Measurements from ENCODE around the gene ITPRIPL2. TPM values are rescaled to one million over a fixed set of nuclear protein-coding genes. Genes with fewer than 3 reads are reported as not detected.

ITPRIPL2 gene
- total RNA-seq, 1 experiment from 2014 or later = 17.8 TPM

DNA sequence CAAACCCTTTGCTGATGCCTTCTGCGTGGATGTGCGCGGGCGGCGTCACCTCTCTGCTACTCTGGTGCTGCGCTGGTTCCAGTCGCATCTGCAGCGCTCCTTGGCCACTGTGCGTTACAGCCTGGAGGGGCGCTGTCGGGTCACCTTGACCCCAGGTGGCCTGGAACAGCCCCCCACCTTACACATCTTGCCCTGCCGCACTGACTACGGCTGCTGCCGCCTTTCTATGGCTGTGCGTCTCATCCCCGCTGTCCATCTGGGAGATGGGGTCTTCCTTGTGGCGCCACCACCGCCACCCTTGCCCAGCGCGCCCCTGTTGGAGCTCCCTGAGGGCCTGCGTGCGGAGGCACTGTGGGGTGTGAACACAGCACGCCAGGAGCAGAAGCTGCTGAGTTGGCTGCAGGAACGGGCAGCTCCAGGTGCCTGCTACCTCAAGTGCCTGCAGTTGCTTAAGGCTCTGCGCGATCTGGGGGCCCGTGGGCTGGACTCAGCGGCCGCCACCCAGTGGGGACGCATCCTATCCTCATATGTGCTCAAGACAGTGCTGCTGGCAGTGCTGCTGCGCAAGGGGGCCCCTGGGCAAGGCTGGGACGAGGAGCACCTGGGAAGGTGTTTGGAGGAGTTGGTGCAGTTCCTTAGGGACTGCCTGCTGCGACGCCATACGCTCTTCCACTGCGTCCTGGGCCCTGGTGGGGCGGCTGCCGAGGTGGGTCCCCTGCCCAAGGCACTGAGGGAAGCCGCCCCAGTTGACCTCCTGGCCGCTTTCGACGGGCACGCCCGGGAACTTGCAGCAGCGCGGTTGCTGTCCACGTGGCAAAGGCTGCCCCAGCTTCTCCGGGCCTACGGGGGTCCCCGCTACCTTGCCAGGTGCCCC is 1.6 kb downstream of the ITPRIPL2 start:
- DNase-seq (ENCODE audit: low spot score) = no peak
- in situ Hi-C loops (cut with HindIII; ENCODE audit: low sequenced_read_pairs) = loop anchor here (5.0 kb wide), 1 partner anchor 143 kb away; no protein-coding TSS in a partner anchor

DNA sequence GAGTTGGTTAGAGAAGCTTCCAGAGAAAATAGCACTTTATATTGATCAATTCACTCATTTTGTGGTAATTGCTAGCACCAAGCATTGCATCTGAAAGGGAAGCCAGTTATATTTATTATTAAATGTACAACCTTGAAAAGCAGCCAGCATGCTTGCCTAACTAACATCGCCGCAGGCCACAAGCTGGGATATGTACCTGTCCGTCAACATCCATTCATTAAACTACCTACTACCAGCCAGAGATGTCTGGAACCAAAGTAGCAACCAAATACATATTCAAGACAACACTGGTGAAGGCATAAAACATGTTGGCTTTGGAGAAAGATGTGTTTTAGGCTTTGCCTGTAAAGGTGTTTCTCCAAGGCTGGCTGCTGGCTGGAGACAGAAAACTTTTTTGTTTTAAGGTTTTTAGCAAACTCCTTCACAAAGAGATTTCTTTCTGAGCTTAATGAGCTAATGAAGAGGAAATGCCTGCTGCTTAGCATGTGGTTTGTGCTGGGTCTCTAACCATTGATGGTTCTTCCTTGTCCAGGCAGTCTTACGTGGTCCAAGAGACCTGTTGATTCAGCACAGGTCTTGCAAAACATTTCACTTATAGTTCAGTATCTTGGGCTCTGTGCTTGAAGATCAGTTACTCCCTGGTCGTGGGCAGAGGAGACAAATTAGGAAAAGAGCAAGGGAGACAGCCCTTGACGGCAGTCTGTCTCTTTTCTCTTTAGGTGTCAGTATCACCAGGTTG is 3.1 kb downstream of the ITPRIPL2 start:
- no peak for DNase-seq (ENCODE audit: low spot score)
- in situ Hi-C loops (cut with HindIII; ENCODE audit: low sequenced_read_pairs) = loop anchor here (5.0 kb wide), 1 partner anchor 145 kb away; no protein-coding TSS in a partner anchor

DNA sequence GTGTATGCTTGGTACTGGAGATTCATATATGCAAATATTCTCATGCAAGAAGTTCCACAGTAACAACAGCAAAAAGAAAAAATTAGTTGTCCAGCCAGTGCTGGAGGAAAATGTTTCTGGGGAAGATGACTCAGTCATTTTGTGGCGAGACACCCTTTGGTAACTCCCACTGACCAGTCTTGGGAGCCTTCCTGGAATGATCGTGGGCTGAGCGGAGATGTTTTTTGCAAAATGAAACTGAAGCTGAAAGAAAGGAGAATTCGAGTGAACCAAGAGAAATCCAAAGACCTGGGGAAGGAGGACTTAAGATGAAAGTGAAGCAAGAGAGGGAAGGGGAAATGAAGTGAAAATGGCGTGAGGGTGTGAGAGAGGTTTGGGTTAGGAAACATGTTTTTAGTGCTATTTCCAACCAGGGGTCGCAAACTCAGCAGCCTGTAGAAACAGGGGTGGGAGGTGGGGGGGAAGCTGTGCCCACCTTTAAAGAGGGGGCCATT is 5.2 kb downstream of the ITPRIPL2 start:
- in situ Hi-C loops (cut with HindIII; ENCODE audit: low sequenced_read_pairs) = loop anchor here (5.0 kb wide), 1 partner anchor 147 kb away; no protein-coding TSS in a partner anchor
- DNase-seq (ENCODE audit: low spot score) = no peak

DNA sequence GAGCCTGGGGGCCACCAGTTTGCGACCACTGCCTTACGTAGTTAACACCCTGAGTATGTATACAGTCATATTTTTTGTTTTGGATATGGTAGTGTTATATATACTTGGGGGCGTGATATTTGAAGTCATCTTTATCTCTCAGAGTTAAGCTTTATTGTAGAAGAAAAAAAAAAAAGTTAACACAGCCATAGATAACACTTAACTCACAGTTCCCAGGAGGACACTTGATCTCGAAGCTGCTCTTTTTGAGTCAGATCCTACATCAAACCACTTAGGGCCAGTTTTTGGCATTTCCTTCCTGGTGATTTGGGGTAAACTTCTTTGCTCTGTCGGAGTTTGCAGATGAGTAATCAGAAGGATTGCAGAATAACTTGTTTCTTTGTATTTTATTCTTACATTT is 5.8 kb downstream of the ITPRIPL2 start:
- DNase-seq (ENCODE audit: low spot score) = no peak
- in situ Hi-C loops (cut with HindIII; ENCODE audit: low sequenced_read_pairs) = loop anchor here (5.0 kb wide), 1 partner anchor 147 kb away; no protein-coding TSS in a partner anchor

DNA sequence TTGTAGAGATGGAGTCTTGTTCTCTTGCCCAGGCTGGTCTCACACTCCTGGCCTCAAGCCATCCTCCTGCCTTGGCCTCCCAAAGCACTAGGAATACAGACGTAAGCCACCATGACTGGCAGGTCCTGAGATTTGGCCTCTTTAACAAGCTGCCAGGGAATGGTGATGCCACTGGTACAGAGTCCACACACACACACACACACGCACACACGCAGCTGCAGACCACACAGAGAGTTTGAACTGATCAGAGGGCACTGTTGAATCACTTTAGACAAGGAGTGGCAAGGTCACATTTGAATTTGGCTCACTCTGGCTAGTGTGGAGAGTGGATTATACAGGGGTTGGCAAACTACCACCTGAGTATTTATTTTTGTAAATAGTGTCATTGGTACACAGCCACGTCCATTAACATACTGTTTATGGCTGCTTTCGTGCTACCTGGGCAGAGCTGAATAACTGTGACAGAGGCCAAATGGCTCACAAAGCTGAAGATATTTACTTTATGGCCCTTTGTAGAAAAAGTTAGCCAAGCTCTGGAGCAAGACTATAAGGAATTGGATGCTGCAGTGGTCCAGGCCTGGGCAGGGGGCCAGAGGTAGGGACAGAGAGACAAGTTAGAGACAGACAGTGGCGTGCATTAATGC is 9.9 kb downstream of the ITPRIPL2 start:
- in situ Hi-C loops (cut with HindIII; ENCODE audit: low sequenced_read_pairs) = no loop called here
- DNase-seq (ENCODE audit: low spot score) = no peak

DNA sequence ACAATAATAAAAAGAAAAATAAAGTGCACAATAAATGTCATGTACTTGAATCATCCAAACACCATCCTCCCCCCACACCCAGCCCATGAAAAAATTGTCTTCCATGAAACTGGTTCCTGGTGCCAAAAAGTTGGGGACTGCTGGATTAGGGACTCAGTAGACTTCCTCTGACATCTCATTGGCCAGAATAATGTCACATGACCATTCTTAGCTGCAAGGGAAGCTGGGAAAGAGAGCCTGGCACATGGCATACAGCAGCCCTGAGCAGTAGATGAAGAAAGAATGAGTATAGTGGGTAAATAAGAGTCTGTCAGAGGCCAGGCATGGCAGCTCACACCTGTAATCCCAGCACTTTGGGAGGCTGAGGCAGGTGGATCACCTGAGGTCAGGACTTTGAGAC is 12.5 kb downstream of the ITPRIPL2 start:
- in situ Hi-C loops (cut with HindIII; ENCODE audit: low sequenced_read_pairs) = no loop called here
- no peak for DNase-seq (ENCODE audit: low spot score)

DNA sequence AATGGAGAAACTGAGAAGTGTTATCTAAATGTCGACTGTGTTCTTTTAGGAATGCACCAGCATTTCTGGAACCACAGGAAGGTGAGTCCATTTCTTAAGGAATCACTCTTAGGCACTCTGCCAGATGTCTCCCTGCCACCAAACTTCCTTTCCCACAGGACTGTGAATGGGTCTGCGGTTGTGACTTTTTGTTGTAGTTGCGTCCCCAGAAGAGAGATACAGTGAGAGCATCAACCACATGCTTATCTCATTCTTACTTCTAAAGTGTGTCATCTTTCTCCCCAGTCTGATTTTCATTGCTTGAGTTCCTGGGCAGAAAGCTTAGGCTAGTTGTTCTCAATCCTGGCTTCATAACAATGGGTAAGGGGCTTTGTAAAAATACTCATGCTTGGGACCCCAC is 13.4 kb downstream of the ITPRIPL2 start:
- in situ Hi-C loops (cut with HindIII; ENCODE audit: low sequenced_read_pairs) = no loop called here
- DNase-seq (ENCODE audit: low spot score) = no peak

DNA sequence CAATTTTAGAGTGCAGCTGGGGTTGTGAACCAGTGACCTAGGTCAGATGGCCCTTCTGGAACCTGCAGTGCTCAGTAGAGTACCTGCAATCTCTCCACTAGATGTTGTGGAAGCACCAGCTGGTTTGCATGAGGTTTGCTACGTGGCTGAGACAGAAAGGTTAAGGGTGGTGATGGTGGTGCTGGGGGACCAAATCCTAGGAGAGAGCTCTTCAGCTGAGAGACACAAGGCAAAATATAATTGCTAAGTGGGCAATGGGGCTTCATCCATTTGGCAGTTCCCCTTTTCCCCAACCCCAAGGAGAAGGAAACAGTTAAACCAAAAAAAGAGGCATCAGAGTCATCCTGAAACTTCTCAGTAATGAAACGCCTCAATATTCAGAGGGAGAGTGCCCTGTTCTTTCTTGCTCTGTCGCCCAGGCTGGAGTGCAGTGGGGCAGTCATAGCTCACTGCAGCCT is 13.9 kb downstream of the ITPRIPL2 start:
- in situ Hi-C loops (cut with HindIII; ENCODE audit: low sequenced_read_pairs) = no loop called here
- no peak for DNase-seq (ENCODE audit: low spot score)

DNA sequence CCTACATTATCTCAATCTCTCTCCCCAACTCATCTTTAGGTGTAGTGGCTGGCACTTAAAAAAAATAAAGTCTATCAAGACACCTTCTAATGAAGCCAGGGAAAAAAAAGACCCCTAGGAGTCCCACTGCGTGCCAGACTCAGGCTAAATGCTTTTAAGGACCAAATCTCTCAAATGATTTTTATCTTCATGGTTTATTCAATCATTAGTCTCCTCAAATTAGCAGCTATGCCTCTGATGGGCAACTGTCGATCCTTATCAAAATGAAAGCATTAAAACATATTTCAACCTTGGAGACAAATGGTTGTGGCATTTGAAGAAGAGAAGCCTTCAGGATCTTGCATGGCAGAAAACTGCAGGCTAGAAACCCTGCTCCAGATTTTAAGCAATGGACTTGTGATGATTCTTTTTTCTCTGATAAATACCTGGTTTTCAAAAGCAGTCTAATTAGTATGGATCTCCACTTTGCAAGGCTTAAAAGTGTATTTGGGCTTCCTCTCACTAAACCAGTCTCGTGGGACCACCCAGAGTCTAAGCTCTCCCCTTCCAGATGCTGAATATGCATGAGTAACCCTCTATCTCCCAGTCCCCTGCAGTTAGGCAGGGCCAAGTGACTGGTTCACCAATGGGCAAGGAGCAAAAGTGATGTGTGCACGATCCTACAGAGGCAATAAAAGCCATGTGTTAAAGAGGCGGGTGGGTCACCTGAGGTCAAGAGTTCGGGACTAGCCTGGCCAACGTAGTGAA is 14.9 kb downstream of the ITPRIPL2 start:
- DNase-seq (ENCODE audit: low spot score) = no peak
- in situ Hi-C loops (cut with HindIII; ENCODE audit: low sequenced_read_pairs) = no loop called here

DNA sequence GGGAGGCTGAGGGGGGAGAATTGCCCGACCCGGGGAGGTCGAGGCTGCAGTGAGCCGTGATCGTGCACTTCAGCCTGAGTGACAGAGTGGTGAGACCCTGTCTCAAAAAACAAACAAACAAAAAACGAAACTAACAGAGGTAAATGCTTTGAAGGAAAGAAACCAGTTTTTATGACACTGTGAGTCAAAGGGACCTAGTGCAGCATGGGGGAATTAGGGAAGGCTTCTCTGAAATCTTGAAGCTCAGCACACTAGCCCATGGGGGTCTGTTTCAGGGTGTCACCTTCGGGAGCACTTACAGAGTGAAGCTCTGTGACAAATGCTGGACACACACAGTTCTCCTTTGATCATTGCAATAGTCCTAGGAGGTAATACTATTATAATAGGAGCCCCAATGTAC is 16.6 kb downstream of the ITPRIPL2 start:
- DNase-seq (ENCODE audit: low spot score) = no peak
- in situ Hi-C loops (cut with HindIII; ENCODE audit: low sequenced_read_pairs) = no loop called here

DNA sequence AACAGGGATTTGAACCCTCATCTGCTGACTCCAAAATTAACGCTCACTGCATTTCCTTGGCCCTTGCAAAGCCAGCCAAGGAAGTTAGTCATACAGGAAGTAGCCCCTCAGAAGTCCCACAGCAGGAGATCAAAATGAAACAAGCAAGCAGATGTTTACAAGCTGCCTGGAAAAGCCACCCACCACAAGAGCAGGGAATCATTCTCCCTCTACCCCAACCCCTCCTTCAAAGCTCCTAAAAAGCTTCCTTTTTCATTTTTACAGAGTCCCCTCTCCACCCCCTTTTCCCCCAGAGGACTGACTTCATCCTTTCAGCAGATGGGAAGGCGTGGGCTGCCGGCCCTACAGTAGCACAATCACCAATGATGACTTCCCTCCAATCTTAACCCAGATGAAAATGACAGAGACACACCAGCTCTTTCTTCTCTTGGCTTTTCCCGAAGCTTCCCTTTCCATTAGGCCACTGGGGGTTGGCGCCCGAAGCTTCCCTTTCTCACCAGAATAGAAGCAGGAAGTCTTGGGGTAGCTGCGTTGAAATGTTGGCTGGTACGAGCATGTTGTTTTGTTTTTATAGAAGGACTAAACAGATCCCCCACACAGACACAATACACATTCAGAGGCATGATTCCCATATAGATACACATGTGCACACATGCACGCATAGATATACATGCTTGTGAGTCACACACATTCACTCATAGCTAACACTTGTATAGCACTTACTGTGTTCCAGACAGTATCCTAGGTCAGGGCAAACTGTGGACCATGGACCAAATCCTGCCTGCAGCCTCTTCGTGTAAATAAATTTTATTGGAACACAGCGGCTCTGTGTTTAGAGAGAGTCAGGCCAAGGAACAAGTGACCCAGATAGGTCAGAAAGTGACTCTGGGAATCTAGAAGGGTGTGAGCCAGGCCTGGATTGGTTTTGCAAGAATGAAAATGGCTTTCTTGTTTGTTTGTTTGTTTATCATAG is 17.4 kb downstream of the ITPRIPL2 start:
- in situ Hi-C loops (cut with HindIII; ENCODE audit: low sequenced_read_pairs) = no loop called here
- DNase-seq (ENCODE audit: low spot score) = no peak

DNA sequence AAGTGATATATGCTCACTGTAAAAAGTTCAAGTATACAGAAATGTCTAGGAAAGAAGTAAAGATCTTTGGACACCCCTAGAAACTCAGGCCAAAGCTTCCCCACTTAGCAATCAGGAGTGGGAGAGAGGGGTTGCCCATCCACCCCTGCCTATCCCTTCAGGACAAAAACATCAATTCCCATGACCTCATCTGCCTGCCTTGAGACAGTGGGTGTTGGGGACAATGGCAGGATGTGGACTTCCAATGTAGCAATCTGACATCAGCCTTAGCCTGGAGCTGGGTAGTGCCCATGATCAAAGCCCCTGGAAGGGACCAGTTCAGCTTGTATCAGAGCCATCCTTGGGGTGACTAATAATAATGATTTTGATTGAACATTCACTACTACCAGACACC is 18.1 kb downstream of the ITPRIPL2 start:
- DNase-seq (ENCODE audit: low spot score) = no peak
- in situ Hi-C loops (cut with HindIII; ENCODE audit: low sequenced_read_pairs) = no loop called here

DNA sequence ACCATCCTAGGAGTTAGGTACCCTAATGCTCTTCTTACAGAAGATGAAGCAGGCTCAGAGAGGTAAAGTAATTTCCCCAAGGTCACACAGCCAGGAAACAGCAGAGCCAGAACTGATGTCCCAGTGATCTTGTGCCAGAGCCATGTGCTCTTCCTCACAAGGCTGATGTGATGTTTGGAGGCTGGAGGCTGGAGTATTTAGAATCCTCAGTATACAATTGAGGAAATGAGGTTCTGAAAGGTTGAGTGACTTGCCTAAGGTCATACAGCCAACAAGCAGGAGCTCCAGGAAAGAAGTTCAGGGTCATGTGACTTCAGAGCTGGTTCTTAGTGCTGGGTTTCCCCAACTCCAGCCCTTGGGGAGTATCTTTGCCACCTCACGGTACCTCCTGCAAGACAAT is 18.5 kb downstream of the ITPRIPL2 start:
- no peak for DNase-seq (ENCODE audit: low spot score)
- in situ Hi-C loops (cut with HindIII; ENCODE audit: low sequenced_read_pairs) = no loop called here

DNA sequence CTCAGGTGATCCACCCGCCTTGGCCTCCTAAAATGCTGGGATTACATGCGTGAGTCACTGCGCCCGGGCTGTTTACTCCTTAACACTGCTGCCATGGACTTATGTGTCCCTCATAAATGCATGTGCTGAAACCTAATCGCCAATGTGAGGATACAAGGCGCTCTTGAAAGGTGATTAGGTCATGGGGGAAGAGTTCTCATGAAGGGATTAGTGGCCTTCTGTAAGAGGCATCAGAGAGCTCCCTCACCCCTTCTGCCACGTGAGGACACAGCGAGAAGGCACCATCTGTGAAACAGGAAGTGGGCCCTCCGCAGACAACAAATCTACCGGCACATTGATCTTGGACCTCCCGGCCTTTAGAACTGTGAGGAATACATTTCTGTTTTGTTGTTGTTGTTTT is 19.1 kb downstream of the ITPRIPL2 start:
- in situ Hi-C loops (cut with HindIII; ENCODE audit: low sequenced_read_pairs) = no loop called here
- DNase-seq (ENCODE audit: low spot score) = no peak

DNA sequence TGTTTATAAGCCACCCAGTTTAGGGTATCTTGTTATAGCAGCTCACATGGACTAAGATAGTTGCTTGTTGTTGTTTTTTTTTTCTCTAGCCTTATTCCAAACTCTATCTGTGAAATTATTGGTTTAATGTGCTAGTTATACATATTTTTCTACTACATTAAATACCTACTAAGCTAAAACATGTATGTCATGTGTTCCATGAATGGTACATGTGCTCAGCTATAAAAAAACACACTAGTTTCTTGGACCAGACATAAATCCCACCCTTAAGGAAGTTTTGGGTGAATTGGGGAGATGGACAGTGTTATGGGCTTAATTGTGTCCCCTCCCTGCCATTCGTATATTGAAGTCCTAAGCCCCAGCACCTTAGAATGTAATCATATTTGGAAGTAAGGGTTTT is 19.8 kb downstream of the ITPRIPL2 start:
- in situ Hi-C loops (cut with HindIII; ENCODE audit: low sequenced_read_pairs) = no loop called here
- DNase-seq (ENCODE audit: low spot score) = no peak

DNA sequence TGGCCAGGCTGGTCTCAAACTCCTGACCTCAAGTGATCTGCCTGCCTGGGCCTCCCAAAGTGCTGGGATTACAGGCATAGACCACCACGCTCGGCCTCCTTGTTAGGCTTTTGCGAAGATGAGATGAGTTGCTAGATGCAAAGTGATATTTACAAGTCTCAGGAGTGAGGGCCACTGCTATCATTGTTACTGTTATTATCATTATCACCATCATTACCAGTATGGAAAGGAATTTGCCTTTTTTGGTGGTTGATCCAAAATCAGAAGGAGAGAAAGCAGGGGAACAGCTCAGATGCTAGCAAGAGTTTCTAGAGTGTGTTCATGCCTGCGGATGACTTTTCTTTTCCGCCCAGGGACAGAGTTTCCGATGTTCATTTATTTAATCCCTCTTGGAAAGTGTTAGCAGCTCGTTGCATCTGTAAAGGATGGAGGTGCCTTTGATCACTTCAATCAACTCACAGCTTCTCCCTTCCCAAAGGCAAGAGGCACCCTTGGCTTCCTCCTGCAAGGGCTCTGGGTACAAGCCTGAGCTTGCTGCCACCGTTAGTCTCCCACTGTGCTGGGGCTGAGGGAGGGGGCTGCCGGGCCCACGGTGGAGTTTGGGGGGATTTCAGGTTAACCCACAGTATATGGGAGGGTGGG is 21.6 kb downstream of the ITPRIPL2 start:
- in situ Hi-C loops (cut with HindIII; ENCODE audit: low sequenced_read_pairs) = no loop called here
- DNase-seq (ENCODE audit: low spot score) = no peak

DNA sequence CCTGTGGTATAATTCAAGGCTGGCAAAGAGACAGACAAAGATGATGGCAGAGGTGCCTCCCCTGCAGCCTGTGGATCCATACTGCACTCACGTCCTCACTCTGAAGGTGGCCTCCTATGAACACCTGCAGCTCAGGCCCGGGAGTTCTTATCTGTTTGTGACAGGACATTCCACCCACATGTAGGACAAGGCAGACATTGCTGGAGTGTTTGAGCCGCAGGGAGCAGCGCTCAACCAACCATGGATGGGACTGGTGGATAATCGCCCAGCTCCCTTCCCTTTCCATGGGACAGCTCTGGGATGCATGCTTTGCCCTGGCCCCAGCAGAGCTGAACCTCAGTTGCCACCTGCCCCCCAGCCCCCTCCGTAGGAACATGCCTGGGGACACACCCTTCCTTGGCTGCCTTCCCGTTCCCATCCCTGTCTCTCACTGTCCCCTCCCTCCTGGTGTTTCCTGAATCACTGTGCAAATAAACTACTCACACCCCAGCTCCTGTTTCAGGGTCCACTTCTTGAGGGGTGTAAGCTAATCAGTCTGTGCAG is 22.2 kb downstream of the ITPRIPL2 start:
- DNase-seq (ENCODE audit: low spot score) = no peak
- in situ Hi-C loops (cut with HindIII; ENCODE audit: low sequenced_read_pairs) = no loop called here

Data from G401 (cell line).